Ishikawa (cell line): ENCODE measurements around the gene REPS2.

ENCODE experiments used
- TCF12 ChIP-seq: IDR thresholded peaks from 2 replicates; pipeline ENCODE4 v1.6.1; 2012; ENCODE audit warnings: low read depth
- TEAD4 ChIP-seq: IDR thresholded peaks from 2 replicates; pipeline ENCODE4 v1.6.1; 2012

DNA sequence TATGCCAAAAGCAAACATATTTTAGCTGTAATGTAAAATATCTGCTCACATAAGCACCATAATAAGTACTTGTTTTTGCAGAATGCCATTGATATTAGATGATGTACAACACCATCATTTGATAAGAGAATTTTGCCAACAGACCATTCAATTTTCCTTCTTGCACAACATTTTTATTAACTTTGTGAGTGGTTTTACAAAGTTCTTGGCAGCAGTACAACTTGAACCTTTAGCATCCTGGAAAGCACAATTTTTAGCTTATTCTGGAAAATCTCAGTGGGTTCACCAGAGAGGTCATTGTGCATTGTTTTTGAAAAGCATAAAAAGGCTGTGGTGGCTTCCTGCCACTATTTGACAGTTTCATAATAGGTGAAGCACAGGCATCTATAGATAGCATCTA, 26.4 kb upstream of the REPS2 start:
- TF ChIP-seq TCF12 (no peak), TEAD4 (no peak)
